Metanephros (tissue), 2 donors: ENCODE data around the gene DNASE2. TPM values are rescaled to one million over a fixed set of nuclear protein-coding genes. Genes with fewer than 3 reads are reported as not detected.

Source experiments
- small RNA-seq: library from RNA; depleted of rRNA; stranded (forward); fragments of <200 nt; gene quantifications from one replicate; pipeline ENCODE3, GENCODE V24; 2014; ENCODE audit warnings: low replicate concordance
- total RNA-seq: library from RNA; depleted of rRNA; stranded (reverse); fragments of >200 nt; gene quantifications from one replicate; pipeline ENCODE4 v1.2.3, GENCODE V29; 2014

DNASE2 gene
- total RNA-seq, result 15.4 TPM

DNA sequence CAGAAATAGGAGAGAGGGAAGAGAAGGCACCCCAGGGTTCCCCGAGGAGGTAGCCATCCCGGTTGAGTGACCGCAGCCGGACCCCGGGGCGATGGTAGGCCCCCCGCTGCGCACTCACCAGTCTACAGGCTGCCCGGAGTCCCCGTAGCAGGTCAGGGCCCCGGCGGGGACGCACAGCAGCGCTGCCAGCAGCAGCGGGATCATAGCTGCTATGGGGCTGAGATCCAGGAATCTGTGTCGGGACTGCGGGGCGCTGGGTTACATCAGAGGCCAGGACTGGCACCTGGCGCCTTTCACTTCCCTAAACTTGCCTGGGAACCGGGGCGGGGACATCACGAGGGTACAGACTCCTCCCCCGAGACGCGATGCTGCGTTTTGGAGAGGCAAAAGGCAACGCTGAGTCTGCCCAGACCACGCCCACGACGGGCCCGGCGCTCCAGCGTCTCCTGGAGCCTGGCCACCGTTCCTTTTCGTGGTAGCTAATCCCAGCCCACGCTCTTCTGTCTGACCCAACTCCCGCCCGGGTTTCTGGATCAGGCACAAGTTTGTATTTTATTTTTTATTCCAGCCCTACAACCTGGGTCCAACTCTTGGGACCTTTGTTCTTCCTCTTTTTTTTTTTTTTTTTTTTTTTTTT is at the start of gene DNASE2:
DNASE2 (minus strand) TSS at position 278 of the 637 bp plus-strand sequence; CDS start at position 204, 74 bp downstream.

GRCh38 chr19:12890787-12891552 is 9.7 kb upstream of the DNASE2 start, which contains the start of gene GCDH:
GCDH (plus strand) TSS chr19:12891160; CDS start chr19:12891305, 145 bp downstream.

DNA sequence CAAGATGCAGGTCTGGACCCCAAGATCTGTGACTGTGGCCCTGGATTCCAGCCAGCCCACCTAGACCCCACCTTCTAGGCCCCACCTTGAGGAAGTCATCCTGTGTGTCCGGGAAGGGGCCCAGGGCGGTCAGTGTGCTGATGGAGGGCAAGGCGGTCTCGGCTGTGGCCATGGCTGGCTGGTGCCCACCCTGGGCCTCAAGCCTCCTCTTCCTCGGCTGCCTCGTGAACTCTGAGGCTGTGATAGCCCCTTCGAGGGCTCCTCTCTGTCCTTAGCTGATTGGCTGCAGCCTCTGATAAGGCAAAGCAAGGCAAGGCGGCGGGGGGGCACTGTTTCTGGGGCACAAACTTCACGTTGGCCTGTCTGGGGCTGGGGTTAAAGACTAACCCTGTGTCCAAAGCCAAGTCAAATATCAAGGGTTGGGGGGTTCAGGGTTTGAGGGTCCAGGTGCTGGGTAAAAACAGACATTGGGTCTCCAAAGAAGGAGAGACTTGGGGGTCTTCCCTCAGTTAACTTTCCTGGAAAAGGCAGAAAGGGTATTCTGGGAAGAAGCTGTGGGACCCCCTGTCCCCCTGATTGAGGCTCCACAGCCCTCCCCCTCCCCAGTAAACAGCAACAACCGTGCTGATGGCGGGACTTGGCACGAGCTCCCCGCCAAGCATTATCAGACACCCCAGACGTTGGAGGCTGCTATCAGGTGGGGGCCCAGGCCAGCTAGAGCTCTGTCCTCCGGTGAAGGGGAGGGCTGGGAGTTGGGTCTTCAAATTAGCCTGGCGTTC is 5.9 kb upstream of the DNASE2 start, which contains the start of gene KLF1:
KLF1 (minus strand) TSS at position 233 of the 779 bp plus-strand sequence; CDS start at position 172, 61 bp downstream.

DNA sequence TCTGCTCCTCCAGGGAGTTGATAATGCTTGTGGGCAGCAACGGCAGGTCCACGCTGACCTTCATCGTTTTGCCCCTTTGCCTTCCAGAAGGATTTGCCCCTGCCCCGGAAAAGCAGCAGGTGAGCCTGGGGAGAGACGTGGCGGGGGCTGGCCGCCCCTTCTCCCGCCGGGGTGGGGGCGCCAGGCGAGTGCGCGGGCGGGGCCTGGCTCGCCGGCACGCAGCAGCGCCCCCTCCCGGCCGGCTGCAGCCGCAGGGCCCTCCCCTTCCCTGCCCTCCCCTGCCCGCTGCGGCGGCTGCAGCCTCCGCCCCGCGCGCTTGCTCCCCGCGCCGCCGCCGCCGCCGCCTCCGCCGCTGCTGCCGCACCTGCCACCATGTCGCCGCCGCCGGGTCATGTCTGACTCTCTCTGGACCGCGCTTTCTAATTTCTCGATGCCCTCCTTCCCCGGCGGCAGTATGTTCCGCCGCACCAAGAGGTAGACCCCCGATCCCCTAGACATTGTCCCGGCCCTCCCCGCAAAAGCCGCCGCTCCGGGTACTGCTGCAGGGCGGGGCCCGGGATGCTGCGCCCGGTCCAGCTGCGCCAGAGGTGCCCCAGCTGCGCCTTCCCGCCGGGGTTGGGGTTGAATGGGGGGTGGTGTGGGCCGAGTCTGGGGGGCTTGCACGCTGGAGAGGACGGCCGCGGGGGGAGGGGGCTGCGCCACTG is 42.9 kb downstream of the DNASE2 start, which contains the start of gene MAST1:
MAST1 (plus strand) TSS at position 334 of the 704 bp plus-strand sequence; CDS start at position 392, 58 bp downstream.

DNA sequence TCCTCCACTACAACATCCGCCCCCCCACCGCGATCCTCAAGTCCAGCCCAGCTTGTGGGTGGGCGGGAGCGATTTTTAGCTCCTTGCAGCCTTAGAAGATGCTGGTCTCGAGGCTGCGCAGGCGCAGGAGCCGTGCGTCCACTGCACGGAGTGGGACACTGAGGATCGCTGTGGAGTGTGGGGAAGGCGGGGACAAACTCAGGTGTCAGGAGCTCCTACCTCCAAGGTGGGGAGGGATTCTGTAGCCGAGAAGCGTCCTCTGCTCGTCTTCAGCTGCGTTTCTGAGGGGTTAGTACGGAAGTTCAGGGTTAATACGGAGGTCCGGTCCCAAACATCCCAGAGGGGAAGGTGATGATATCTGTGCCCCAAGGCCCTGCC is 46.7 kb downstream of the DNASE2 start, which contains the start of gene RTBDN:
RTBDN (minus strand) TSS at position 14 of the 378 bp plus-strand sequence. CDS start 4,600 bp downstream, outside the sequence.

Small RNAs within 50 kb of the gene (small RNA-seq; reads per million reads assigned to genes)
- gene MIR5695 (0.16 reads per million), gene MIR6794 (not detected)

Other genes starting within 250 kb of the DNASE2 start
- gene MAN2B1, start 214.7 kb downstream of the DNASE2 start, total RNA-seq, result 52.4 TPM
- 12.7 TPM for gene WDR83, start 214.6 kb downstream of the DNASE2 start, total RNA-seq
- gene DHPS, start 199.6 kb downstream of the DNASE2 start, total RNA-seq, result 85.2 TPM
- not detected for gene GNG14, start 193.5 kb downstream of the DNASE2 start, total RNA-seq
- 13.4 TPM for gene FBXW9, start 184.8 kb downstream of the DNASE2 start, total RNA-seq
- 75.0 TPM for gene TNPO2, start 157.5 kb downstream of the DNASE2 start, total RNA-seq
- 87.8 TPM for gene TRIR, start 146.8 kb downstream of the DNASE2 start, total RNA-seq
- 48.2 TPM for gene GET3, start 144.0 kb downstream of the DNASE2 start, total RNA-seq
- not detected for gene BEST2, start 129.7 kb downstream of the DNASE2 start, total RNA-seq
- gene HOOK2, start 105.9 kb downstream of the DNASE2 start, total RNA-seq, result 55.4 TPM
- gene JUNB, start 90.0 kb downstream of the DNASE2 start, total RNA-seq, result 219 TPM
- 324 TPM for gene PRDX2, start 79.6 kb downstream of the DNASE2 start, total RNA-seq
- not detected for gene THSD8, start 79.4 kb downstream of the DNASE2 start, total RNA-seq
- 14.4 TPM for gene RNASEH2A, start 74.9 kb downstream of the DNASE2 start, total RNA-seq
- gene RTBDN, start 46.9 kb downstream of the DNASE2 start, total RNA-seq, result not detected
- gene MAST1, start 42.9 kb downstream of the DNASE2 start, total RNA-seq, result 1.1 TPM
- 7.1 TPM for gene KLF1, start 5.8 kb upstream of the DNASE2 start, total RNA-seq
- gene GCDH, start 9.7 kb upstream of the DNASE2 start, total RNA-seq, result 45.0 TPM
- 1.4 TPM for gene SYCE2, start 37.8 kb upstream of the DNASE2 start, total RNA-seq
- gene FARSA, start 52.3 kb upstream of the DNASE2 start, total RNA-seq, result 49.1 TPM
- gene CALR, start 57.2 kb upstream of the DNASE2 start, total RNA-seq, result 525 TPM
- 77.2 TPM for gene RAD23A, start 64.4 kb upstream of the DNASE2 start, total RNA-seq
- gene GADD45GIP1, start 75.8 kb upstream of the DNASE2 start, total RNA-seq, result 19.3 TPM
- not detected for gene DAND5, start 88.1 kb upstream of the DNASE2 start, total RNA-seq
- gene NFIX, start 114.0 kb upstream of the DNASE2 start, total RNA-seq, result 48.9 TPM
- 24.1 TPM for gene LYL1, start 221.4 kb upstream of the DNASE2 start, total RNA-seq
- 28.3 TPM for gene TRMT1, start 235.3 kb upstream of the DNASE2 start, total RNA-seq
- gene NACC1, start 236.8 kb upstream of the DNASE2 start, total RNA-seq, result 20.8 TPM